CD4-positive, alpha-beta T cell (primary cell): ENCODE data around the gene WRNIP1. TPM values are rescaled to one million over a fixed set of nuclear protein-coding genes. Genes with fewer than 3 reads are reported as not detected.

Source experiments
- ATAC-seq: fragments of 200-7000 bp; cut with Tn5 transposase; one replicate; pipeline ENCODE4 v1.10.0; 2022; ENCODE audit warnings: mild to moderate bottlenecking; ENCODE audit not compliant: poor library complexity
- CTCF ChIA-PET: fragments of 350-600 bp; sonication (Branson Sonifier 250); formaldehyde crosslinking; loops from one replicate; lab custom pipeline; 2021; ENCODE audit warnings: antibody characterized with exemption, inconsistent platforms; lab: Charles Lee
- POLR2A ChIA-PET: fragments of 350-600 bp; sonication (Branson Sonifier 250); formaldehyde crosslinking; loops from one replicate; lab custom pipeline; 2021; ENCODE audit warnings: antibody characterized with exemption, inconsistent platforms; lab: Charles Lee
- DNase-seq, 14 experiments: peaks; one replicate each; pipeline ENCODE4 v3.0.0-alpha.2; 2013 to 2020; ENCODE audit warnings: mixed read lengths in 2 of 14
- H3K27ac ChIP-seq, 2 donors: one replicate each; pipeline versions ENCODE4 v1.5.1 to v1.7.0; 2013; ENCODE audit warnings: low read length in 2 of 2, low read depth in 1 of 2, mild to moderate bottlenecking in 1 of 2
- H3K27me3 ChIP-seq, 2 experiments: 1 replicate in 1 of 2; 2 replicates in 1 of 2; pipeline versions ENCODE4 v1.6.1 to v1.7.0; 2013; ENCODE audit warnings: low read length in 2 of 2, control low read depth in 1 of 2, mild to moderate bottlenecking in 1 of 2, moderate library complexity in 1 of 2; ENCODE audit not compliant: insufficient read depth in 2 of 2, control insufficient read depth in 1 of 2
- H3K36me3 ChIP-seq: one replicate; pipeline ENCODE4 v1.6.1; 2013; ENCODE audit warnings: low read length, control low read depth; ENCODE audit not compliant: insufficient read depth
- H3K4me1 ChIP-seq: one replicate; pipeline ENCODE4 v1.6.1; 2013; ENCODE audit warnings: low read length, control low read depth; ENCODE audit not compliant: insufficient read depth
- H3K4me3 ChIP-seq: one replicate; pipeline ENCODE4 v1.5.1; 2013; ENCODE audit warnings: mild to moderate bottlenecking, low read length, moderate library complexity
- H3K9me3 ChIP-seq, 2 experiments: 1 replicate in 1 of 2; 2 replicates in 1 of 2; pipeline versions ENCODE4 v1.6.1 to v1.7.0; 2013; ENCODE audit warnings: low read length in 2 of 2, mild to moderate bottlenecking in 2 of 2, control low read depth in 1 of 2, moderate library complexity in 1 of 2; ENCODE audit not compliant: control insufficient read depth in 1 of 2, insufficient read depth in 1 of 2
- H3K27ac Mint-ChIP-seq: one replicate; pipeline ENCODE4 v1.8.0; 2020; ENCODE audit warnings: mixed read lengths
- H3K27me3 Mint-ChIP-seq: one replicate; pipeline ENCODE4 v1.8.0; 2021; ENCODE audit warnings: mixed read lengths
- H3K36me3 Mint-ChIP-seq: one replicate; pipeline ENCODE4 v1.8.0; 2021; ENCODE audit warnings: low read depth, mixed read lengths
- H3K4me1 Mint-ChIP-seq: one replicate; pipeline ENCODE4 v1.8.0; 2021; ENCODE audit warnings: low read depth, mixed read lengths
- H3K4me3 Mint-ChIP-seq: one replicate; pipeline ENCODE4 v1.8.0; 2020; ENCODE audit warnings: mild to moderate bottlenecking, mixed read lengths
- H3K9me3 Mint-ChIP-seq: one replicate; pipeline ENCODE4 v1.8.0; 2020; ENCODE audit warnings: mixed read lengths
- intact Hi-C, 2 experiments: fragments of 100-400 bp; cut with DNase I in 1 of 2; cut with micrococcal nuclease in 1 of 2; formaldehyde crosslinking; loops; one replicate each; pipeline versions ENCODE4 v1.15.1 to v1.9.0; 2023 to 2025; cut with DNase I, micrococcal nuclease
- total RNA-seq, 174 experiments: library from RNA in 2 of 174; stranded (reverse) in 2 of 174; gene quantifications; one replicate each; pipeline ENCODE4 v1.2.3 and lab custom pipeline; 2021 to 2026
- TF ChIP-seq, protein P1 (sequence below): fragments of 200-600 bp; IDR thresholded peaks from one replicate; pipeline ENCODE4 v1.8.0; 2022; ENCODE audit warnings: antibody characterized with exemption, mild to moderate bottlenecking

Gene WRNIP1
- total RNA-seq, 2 experiments from 2014 or later: 22.4 to 25.2 TPM

DNA sequence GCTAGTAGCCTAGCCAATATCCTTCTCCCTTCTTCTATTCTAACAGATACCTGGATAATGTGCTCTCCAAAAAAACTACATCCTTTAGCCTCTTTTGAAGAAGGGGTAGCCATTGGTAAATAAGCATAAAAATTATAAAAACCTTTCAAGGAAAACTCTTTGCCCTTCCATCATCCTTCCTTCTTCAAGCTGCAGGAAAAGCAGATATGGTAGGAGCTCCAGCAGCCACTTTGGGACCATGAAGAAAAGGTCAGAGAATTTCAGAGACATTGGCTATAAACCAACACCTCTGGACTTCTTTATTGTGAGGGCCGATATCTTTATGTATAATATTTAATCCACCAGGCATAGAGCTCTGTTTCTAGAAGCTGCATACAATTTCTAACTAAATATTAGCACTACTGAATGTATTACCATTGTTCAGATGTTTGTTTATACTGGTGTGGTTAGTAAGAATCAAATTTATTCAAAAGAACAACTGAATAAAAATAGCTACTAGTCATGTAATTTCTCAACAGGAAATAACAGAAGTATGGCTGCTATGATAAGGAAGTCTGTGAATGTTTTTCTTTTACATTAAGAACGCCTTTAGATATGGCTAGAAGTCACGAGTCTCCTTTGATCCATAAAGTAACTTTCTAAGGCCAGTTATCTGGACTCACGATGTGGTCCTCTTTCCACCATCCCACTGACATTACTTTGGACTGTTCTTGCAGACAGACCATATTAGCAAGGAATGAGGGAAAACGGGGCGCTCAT is 46.7 kb upstream of the WRNIP1 start:
- no peak overlapping the region for H3K4me3 ChIP-seq
- ChIA-PET CTCF (no interaction called here), POLR2A (no interaction called here)
- intact Hi-C loops: no loop called here
- no peak for DNase-seq
- H3K27ac Mint-ChIP-seq: no peak overlapping the region
- H3K4me3 Mint-ChIP-seq: no peak overlapping the region
- TF ChIP-seq, protein P1, sequence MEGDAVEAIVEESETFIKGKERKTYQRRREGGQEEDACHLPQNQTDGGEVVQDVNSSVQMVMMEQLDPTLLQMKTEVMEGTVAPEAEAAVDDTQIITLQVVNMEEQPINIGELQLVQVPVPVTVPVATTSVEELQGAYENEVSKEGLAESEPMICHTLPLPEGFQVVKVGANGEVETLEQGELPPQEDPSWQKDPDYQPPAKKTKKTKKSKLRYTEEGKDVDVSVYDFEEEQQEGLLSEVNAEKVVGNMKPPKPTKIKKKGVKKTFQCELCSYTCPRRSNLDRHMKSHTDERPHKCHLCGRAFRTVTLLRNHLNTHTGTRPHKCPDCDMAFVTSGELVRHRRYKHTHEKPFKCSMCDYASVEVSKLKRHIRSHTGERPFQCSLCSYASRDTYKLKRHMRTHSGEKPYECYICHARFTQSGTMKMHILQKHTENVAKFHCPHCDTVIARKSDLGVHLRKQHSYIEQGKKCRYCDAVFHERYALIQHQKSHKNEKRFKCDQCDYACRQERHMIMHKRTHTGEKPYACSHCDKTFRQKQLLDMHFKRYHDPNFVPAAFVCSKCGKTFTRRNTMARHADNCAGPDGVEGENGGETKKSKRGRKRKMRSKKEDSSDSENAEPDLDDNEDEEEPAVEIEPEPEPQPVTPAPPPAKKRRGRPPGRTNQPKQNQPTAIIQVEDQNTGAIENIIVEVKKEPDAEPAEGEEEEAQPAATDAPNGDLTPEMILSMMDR: no peak
- H3K36me3 Mint-ChIP-seq: peaks cover 8% of the 10 kb centered on the region
- H3K9me3 Mint-ChIP-seq: peaks cover 2% of the 10 kb centered on the region
- no peak overlapping the region for H3K27ac ChIP-seq
- H3K4me1 ChIP-seq: no peaks in the 10 kb centered on the region
- H3K27me3 ChIP-seq: no peaks in the 10 kb centered on the region
- H3K27me3 Mint-ChIP-seq: no peaks in the 10 kb centered on the region
- peaks cover 0 to 5% of the 10 kb centered on the region in 2 experiments for H3K9me3 ChIP-seq
- H3K4me1 Mint-ChIP-seq: peaks cover 10% of the 10 kb centered on the region
- no peaks in the 10 kb centered on the region for H3K36me3 ChIP-seq
- ATAC-seq: no peak

DNA sequence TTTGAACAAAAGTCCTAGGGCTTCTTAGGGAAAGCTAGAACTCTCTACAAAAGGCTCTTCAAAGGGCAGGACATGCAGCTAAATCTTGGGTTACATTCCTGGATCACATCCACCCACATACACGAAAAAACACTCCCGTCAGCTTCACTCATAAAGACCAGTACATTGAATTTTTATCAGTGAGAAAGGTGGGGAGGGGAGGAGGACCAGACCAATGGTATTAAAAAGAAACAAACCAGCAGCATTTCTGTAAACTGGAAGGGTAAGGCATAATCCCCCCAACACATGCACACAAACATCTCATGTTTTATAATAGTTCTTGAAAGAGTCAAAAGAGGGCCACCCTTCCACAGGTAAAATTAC is 46.1 kb upstream of the WRNIP1 start:
- H3K9me3 ChIP-seq: peaks cover 0 to 5% of the 10 kb centered on the region in 2 experiments
- ChIA-PET POLR2A (no interaction called here), CTCF (no interaction called here)
- no peaks in the 10 kb centered on the region for H3K4me1 ChIP-seq
- H3K36me3 Mint-ChIP-seq: peaks cover 8% of the 10 kb centered on the region
- H3K4me3 ChIP-seq: no peak overlapping the region
- peaks cover 2% of the 10 kb centered on the region for H3K9me3 Mint-ChIP-seq
- H3K4me1 Mint-ChIP-seq: peaks cover 10% of the 10 kb centered on the region
- TF ChIP-seq, protein P1: no peak
- no peak overlapping the region for H3K4me3 Mint-ChIP-seq
- ATAC-seq (no peak), DNase-seq (no peak)
- no peaks in the 10 kb centered on the region for H3K27me3 ChIP-seq
- H3K36me3 ChIP-seq: no peaks in the 10 kb centered on the region
- no peak overlapping the region for H3K27ac Mint-ChIP-seq
- intact Hi-C loops: no loop called here
- no peaks in the 10 kb centered on the region for H3K27me3 Mint-ChIP-seq
- H3K27ac ChIP-seq: no peak overlapping the region

DNA sequence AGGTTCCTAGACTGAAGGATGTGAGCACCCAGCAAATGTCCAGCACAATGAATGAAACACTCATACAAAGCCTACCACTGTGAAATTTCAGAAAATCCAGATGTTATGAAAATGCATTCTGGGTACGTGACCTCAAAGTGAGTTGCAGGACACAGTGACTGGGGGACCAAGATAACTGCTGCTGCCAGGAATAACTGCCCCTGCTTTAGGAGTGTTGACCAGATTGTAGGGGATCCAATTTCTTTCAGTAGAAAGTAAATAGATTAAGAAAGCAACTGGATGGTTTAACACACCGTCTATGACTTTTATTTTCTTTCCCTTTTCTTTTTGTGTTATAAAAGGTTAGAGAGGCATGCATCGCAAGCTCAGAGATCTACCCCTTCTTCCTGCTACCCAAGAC is 44.0 kb upstream of the WRNIP1 start:
- H3K36me3 ChIP-seq: no peaks in the 10 kb centered on the region
- POLR2A ChIA-PET: no interaction called here
- no peaks in the 10 kb centered on the region for H3K27me3 Mint-ChIP-seq
- peaks cover 8% of the 10 kb centered on the region for H3K36me3 Mint-ChIP-seq
- ATAC-seq (no peak), DNase-seq (no peak)
- TF ChIP-seq, protein P1: no peak
- no peak overlapping the region for H3K27ac Mint-ChIP-seq
- peaks cover 0 to 5% of the 10 kb centered on the region in 2 experiments for H3K9me3 ChIP-seq
- intact Hi-C loops: no loop called here
- H3K9me3 Mint-ChIP-seq: peaks cover 2% of the 10 kb centered on the region
- H3K4me1 ChIP-seq: no peaks in the 10 kb centered on the region
- no peaks in the 10 kb centered on the region for H3K27me3 ChIP-seq
- no peak overlapping the region for H3K4me3 ChIP-seq
- H3K27ac ChIP-seq: no peak overlapping the region
- peaks cover 10% of the 10 kb centered on the region for H3K4me1 Mint-ChIP-seq
- H3K4me3 Mint-ChIP-seq: no peak overlapping the region
- CTCF ChIA-PET: no interaction called here
